ENCODE measurements around the gene MLLT3. TPM values are rescaled to one million over a fixed set of nuclear protein-coding genes. Genes with fewer than 3 reads are reported as not detected.

Gene MLLT3
- total and polyA plus RNA-seq, 2 of the 8 experiments (the other 6 are each of a cell fraction or from before 2014, with no cell fraction given), result 5.9 to 9.6 TPM

- Histone ChIP-seq H3K56ac (replicated peaks; ENCODE audit: insufficient read length, low read depth, low read length) (no peak overlapping the region), H2BK5ac (ENCODE audit: low read depth, low read length) (no peak overlapping the region), H3K27me3 (replicated peaks in 1 of 4; ENCODE audit: control insufficient read depth in 3 of 4, extremely low read depth in 1 of 4, insufficient read depth in 3 of 4, low read length in 3 of 4) (no peaks in the 10 kb centered on the region), H3K23ac (ENCODE audit: insufficient read length) (no peak overlapping the region), H2BK120ac (replicated peaks; ENCODE audit: low read depth, low read length) (no peak overlapping the region), H3K4me1 (replicated peaks in 1 of 4; ENCODE audit: control insufficient read depth in 3 of 4, insufficient read depth in 4 of 4, low read length in 3 of 4) (peaks cover 0 to 9% (median 5%) of the 10 kb centered on the region in 4 experiments; a peak in 5 of 7 replicates), H3K4me3 (ENCODE audit: extremely low read depth in 1 of 4, insufficient read depth in 2 of 4, low read depth in 3 of 4, low read length in 4 of 4) (no peak overlapping the region), H3K9ac (replicated peaks in 1 of 4; ENCODE audit: extremely low read depth in 1 of 4, low read depth in 3 of 4, low read length in 3 of 4) (no peak overlapping the region), H3K14ac (ENCODE audit: insufficient read length) (no peak overlapping the region), H2BK15ac (ENCODE audit: low read length) (no peak overlapping the region), H3K4me2 (ENCODE audit: insufficient read depth in 1 of 2, low read depth in 2 of 2, low read length in 2 of 2) (no peak overlapping the region), H3K79me2 (ENCODE audit: control insufficient read depth in 1 of 2, insufficient read depth in 2 of 2, low read length in 2 of 2) (no peaks in the 10 kb centered on the region), H3K4ac (replicated peaks; ENCODE audit: insufficient read length, low read depth, low read length) (no peak overlapping the region), H4K8ac (ENCODE audit: extremely low read depth, insufficient read depth, low read length) (no peak overlapping the region), H2BK12ac (ENCODE audit: low read depth, low read length) (no peak overlapping the region), H3K27ac (ENCODE audit: low read depth, low read length) (no peak overlapping the region), H3K36me3 (ENCODE audit: control insufficient read depth in 2 of 4, insufficient read depth in 4 of 4, low read length in 3 of 4) (no peaks in the 10 kb centered on the region), H2AK5ac (ENCODE audit: low read depth, low read length) (no peak overlapping the region), H3K23me2 (ENCODE audit: low read depth, low read length) (no peaks in the 10 kb centered on the region; the same call in 1 of the 2 replicates), H3K18ac (ENCODE audit: extremely low read depth, low read length) (no peak overlapping the region), H2AFZ (ENCODE audit: low read length) (no peak overlapping the region), H4K91ac (replicated peaks; ENCODE audit: insufficient read length, low read length) (no peak overlapping the region), H4K20me1 (replicated peaks in 1 of 2; ENCODE audit: control insufficient read depth in 1 of 2, insufficient read depth in 2 of 2, low read length in 2 of 2) (no peaks in the 10 kb centered on the region), H3K9me3 (ENCODE audit: insufficient read depth in 2 of 2, low read depth in 1 of 2, low read length in 1 of 2) (no peaks in the 10 kb centered on the region), H4K5ac (ENCODE audit: insufficient read length, low read depth, low read length) (no peak overlapping the region), H2BK20ac (ENCODE audit: low read length) (no peak overlapping the region), H3K79me1 (ENCODE audit: low read depth, low read length) (no peaks in the 10 kb centered on the region)
- 95% methylated on average over 1 of the region's 1 CpG; no CpG with 5 or more reads in 1 of the 2 experiments for WGBS, 2 experiments (ENCODE audit: extremely low coverage in 1 of 2, insufficient coverage in 1 of 2, insufficient read length in 1 of 2, insufficient replicate concordance in 2 of 2, low coverage in 1 of 2, low lambda C conversion rate in 2 of 2, missing lambda C conversion rate in 1 of 2)
- FAIRE-seq (no peak), DNase-seq (ENCODE audit: low read depth in 1 of 2, low spot score in 2 of 2) (no peak)
- TF ChIP-seq BACH1 (IDR thresholded peaks at IDR 0.05; ENCODE audit: low read length) (no peak), MAFK (IDR thresholded peaks at IDR 0.05; ENCODE audit: low read depth, low read length) (peak; percentile 36; the same call in 1 of the 2 replicates)
- ChIA-PET CTCF (ENCODE audit: partially characterized antibody) (interaction anchor here (0.9 kb wide), 2 partner anchors 200 to 611 kb away, joined by 3 read pairs; no protein-coding TSS in a partner anchor), POLR2A (ENCODE audit: partially characterized antibody) (interaction anchor here (0.5 kb wide), 1 partner anchor 11 kb away, joined by 3 read pairs; no protein-coding TSS in a partner anchor)
Observed at GRCh38 chr9:20557285-20557684, 65.0 kb downstream of the MLLT3 start.

All from H1 (cell line).